Stimulated activated CD4-positive, alpha-beta T cell treated with anti-CD3 and anti-CD28 coated beads, Interleukin-1b, Interleukin-23, amount 100 ng/mL, for 4 hours (primary cell): ENCODE measurements around the gene FOXN3.

Source experiments
- DNase-seq, 2 donors: peaks; one replicate each; pipeline ENCODE4 v3.0.0-alpha.2; 2020; ENCODE audit warnings: low read depth in 2 of 2

FOXN3 gene

GRCh38 chr14:89408907-89409700, 7.9 kb downstream of the FOXN3 start:
- DNase-seq = no peak

- DNase-seq = no peak
These were observed 9.2 kb downstream of the FOXN3 start for GRCh38 chr14:89407856-89408255.

DNA sequence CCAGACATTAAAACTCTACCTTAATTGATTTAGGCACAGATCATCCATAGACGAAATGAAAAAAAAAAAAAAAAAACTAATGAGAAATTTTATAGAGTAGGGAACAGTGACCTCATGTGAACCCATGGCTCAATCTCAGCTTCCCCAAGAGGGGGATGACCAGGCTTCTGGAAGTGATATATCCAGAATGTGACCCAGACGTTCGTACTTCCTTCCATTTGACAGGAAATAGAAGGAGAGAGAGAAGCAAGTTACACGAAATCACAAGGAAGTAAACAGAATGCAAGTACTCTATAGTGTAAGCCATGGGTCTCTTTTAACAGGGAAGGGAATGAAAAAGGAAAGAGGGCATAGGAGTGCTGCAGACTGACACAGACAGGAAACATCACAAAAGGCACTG, 10.1 kb downstream of the FOXN3 start:
- DNase-seq = no peak

DNA sequence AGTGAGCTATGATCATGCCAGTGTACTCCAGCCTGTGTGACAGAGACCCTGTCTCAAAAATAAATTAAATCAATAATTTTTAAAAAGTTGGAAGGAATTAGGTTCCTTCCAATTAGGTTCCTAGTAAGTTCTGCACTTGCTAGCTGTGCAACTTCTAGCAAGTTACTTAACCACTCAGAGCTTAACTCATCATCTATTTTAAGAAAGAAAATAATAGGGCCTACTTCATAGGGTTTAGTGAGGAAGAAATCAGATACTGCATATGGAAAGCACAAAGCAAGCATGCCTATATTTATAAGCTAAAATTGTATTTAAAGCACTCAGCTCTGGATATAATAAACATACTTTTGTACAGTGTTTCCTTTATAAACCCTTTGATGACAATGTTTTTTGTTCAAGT, 10.7 kb downstream of the FOXN3 start:
- DNase-seq = no peak

DNA sequence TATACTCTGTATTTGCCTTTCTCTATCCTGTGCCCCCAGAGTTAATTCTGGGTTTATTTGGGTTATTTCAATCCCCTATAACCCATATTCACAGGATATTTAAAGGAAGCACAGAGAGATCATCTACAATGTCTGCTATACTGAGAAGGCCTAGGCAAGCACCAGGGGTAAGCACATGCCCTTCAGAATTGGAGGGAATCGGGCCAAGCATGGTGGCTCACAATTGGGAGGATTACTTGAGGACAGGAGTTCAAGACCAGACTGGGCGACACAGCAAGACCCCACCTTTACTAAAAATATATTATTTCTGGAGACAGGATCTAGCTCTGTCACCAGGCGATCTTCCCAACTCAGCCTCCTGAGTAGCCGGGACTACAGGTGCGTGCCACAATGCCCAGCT, 11.3 kb downstream of the FOXN3 start:
- no peak for DNase-seq

DNA sequence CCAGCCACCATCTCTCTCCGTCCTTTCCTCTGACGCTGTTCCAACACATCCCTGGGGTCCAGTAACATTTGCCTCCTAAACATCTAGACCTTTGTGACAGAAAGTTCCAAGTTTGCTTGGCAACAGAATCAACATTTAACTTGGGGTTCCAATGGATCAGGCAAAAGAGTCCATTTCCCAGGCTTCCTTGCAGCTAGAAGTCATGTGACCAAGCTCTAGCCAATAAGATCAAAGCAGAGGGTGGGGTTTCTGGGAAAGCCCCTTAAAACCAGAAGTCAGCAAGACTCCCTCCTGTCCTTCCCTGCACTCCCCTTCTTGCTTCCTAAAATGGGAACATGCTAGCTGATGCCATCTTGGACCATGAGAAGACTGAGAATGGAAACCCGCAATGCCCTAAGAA, 14.7 kb downstream of the FOXN3 start:
- no peak for DNase-seq

- no peak for DNase-seq
These were observed 15.3 kb downstream of the FOXN3 start for GRCh38 chr14:89401761-89402160.

DNA sequence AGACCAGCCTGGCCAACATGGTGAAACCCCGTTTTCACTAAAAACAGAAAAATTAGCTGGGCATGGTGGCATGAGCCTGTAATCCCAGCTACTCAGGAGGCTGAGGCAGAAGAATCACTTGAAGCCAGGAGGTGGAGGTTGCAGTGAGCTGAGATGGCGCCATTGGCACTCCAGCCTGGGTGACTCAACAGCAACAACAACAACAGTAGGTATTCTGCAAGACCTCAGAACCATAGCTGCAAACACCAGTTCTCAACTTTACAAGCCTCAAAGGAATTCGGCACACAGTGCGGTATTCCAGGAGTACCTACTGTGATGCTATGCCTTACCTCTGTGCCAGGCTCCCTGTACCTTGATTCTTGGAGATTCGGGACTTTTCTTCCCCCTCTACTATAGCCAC, 15.8 kb downstream of the FOXN3 start:
- no peak for DNase-seq

DNA sequence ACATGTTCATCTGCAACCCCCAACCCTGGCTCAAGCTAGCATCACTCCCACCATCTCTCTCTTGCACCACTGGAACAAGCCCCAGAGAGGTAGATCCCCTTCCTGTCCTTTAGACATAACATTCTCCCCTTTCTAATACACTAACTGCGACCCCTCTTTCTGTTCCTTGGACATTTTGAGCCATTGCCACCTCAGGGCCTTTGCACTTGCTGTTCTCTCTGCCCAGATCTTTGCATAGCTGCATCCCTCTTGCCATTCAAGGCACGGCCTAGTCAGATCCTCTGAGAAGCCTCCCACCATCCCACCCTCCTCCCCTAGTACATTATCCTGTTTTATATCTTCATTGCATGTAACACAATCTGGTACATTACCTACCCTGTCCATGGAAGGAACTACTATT, 16.5 kb downstream of the FOXN3 start:
- DNase-seq = no peak

DNA sequence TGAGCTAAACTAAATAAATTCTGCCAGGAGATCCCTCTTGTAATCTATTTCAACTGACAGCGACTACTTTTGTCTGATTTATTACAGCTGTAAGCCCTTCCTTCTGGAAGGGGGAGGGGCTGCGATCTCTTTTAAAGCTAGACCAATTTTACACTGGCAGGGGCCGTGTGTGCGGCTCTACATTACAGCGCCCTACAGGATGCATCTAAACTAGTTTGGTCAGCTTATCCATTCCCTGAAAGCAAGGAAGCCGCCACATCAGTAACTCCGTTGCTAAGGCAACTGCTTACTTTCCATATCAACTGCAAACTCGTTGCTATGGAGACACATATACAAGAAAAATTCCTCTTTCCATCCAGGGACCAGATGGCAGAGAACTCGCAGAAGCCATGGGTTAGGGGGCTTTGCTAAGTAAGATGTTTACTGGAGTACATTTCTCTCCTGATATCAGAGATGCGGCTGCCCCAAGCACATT, 17.4 kb downstream of the FOXN3 start:
- no peak for DNase-seq

DNA sequence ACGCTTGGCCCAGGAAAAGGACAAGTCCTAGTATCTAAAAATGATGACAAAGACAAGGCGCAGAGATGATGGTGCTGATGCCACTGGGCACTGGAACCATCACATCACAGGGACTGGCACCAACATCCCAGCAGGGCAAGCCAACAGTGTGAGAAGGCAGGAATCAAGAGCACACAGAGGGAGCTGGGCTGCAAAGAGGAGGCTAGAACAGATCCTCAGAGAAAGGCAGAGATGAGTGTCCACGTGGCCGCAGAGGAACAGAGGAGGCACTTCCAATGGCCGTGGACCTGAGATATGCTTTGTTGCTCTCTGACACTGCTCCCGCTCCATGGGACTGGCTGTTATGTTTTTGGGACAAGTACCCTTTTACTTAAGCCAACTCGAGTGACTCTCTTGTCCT, 17.9 kb downstream of the FOXN3 start:
- no peak for DNase-seq

GRCh38 chr14:89397569-89398230, 19.3 kb downstream of the FOXN3 start:
- no peak for DNase-seq

- DNase-seq = no peak
These were observed 22.1 kb downstream of the FOXN3 start for GRCh38 chr14:89394972-89395371.

- no peak for DNase-seq
These were observed 23.7 kb downstream of the FOXN3 start for GRCh38 chr14:89393222-89393745.

DNA sequence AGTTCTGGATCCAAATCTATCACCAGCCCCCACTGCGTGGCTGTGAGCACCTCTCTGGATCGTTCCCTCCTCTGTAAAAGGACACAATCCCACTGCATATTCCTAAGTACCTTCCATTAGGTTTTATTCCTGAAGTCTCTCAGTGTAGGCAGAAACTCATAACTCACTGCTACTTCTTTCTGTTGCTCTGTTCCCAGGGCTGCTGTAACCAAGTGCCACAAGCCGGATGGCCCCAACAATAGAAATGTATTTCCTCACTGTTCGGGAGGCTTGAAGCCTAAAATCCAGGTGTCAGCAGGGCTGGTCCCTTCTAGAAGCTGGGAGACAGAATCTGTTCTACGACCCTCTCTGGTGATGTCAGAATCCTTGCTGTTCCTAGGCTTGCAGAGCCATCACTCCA, 24.9 kb downstream of the FOXN3 start:
- DNase-seq = no peak

GRCh38 chr14:89391556-89391955, 25.5 kb downstream of the FOXN3 start:
- no peak for DNase-seq

DNA sequence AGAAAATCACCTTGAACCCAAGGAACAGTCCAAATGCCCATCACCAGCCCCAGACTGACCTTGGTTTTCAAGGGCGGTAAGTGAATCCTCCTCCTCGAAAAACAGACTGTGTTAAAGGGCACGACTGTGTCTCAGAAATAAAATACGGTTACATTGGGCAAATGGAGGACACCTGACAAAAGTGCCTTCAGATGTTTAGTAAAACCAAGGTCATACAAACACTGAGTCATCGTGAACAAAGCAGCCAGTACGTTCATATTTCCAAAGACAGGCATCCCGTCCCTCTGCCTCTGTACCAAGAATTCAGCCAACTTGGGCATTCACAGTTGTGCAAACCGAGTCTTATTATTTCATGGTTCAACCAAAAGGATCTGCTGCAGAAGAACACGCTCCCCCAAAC, 25.9 kb downstream of the FOXN3 start:
- no peak for DNase-seq

GRCh38 chr14:89388853-89389252, 28.2 kb downstream of the FOXN3 start:
- no peak for DNase-seq

- no peak for DNase-seq
These were observed 28.9 kb downstream of the FOXN3 start for GRCh38 chr14:89387922-89388685.

DNA sequence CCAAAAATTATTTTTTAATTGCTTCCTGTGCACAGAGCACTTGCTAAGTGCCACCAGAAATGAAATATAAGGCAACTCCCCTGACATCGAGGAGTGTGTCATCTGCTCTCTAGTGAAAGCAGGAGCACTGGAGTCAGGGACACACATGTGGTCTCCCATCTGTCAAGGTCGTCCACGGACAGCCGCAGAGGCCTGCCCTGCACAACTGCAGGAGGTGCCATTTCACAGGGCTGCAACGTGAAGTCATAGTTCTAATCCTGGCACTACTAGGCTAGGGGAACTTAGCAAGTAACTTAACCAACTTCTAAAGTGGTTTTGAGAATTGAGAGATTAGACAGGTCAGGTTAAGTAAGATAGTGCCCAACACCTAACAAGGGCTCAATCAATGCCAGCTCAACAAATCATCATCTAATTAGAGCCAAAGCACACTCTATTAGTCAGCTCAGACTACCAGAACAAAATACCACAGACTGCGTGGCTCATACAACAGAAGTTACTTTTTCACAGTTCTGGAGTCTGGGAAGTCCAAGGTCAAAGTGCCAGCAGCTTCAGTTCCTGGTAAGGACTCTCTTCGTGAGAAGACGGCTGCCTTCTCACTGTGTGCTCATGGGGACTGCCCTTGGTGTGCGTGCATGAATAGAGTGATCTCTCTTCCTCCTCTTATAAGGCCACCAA, 30.7 kb downstream of the FOXN3 start:
- DNase-seq = no peak

GRCh38 chr14:89384636-89385035, 32.4 kb downstream of the FOXN3 start:
- no peak for DNase-seq

DNA sequence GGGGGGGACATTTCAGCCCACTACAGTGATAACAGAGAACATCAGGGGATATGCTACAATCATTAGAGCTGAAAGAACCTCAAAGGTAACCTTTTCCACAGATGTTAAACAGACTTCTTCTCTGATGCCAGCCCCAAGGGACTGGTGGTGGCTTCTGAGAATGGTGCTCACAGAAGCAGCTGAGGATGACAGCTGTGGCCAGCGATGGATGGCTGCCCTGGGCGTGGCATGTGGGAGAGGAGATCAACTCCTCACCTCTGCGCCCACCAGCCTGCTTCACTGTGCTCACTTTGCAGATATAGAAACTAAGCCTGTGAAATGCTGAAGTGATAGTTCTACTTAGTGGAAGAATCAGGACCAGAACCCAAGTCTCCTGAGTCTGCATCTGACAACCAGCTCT, 33.0 kb downstream of the FOXN3 start:
- DNase-seq = no peak
